GM19452 (cell line): ENCODE results near the gene TBC1D12.
"Not testable (repeated sequence)": the region's sequence is repeated elsewhere in the genome, so short reads cannot be mapped to it uniquely, and the experiment has no call there.

ENCODE experiments used
- ATAC-seq: cut with Tn5 transposase; IDR thresholded peaks from one replicate; pipeline ENCODE4 v1.9.1; 2021; ENCODE audit not compliant: unreplicated experiment

The TBC1D12 gene

DNA sequence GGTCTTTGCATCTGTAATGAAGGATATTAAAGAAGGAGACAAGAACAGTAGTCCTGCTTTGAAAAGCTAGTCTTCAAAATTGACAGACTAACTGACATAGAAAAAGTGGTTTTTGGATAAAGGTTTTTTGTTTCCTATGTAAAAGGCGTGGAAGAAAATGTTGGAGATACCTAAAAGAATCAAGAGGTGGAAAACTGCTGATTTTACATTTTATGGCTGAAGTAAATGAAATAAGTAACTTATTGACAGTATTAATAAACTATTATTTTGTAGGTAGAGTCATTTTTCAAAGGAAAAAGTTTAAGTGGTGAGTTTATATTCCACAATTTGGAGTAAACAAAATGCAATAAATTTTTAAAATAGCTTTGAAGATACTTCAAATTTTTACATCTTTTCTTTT is 130.7 kb downstream of the TBC1D12 start:
- no peak for ATAC-seq

DNA sequence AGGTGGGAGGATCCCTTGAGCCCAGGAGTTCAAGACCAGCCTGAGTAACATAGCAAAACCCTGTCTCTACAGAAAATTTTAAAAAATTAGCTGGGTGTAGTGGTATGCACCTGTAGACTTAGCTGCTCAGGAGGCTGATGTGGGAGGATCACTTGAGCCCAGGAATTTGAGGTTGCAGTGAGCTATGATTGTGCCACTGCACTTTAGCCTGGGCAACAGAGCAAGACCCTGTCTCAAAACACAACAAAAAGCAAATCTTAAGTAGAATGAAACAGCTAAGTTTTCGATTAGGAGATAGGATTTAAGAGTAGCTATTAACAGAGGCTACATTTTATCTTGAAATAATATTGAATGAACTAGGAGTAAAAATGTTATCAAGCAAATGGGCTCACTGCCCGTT is 139.9 kb downstream of the TBC1D12 start:
- not testable (repeated sequence) for ATAC-seq

DNA sequence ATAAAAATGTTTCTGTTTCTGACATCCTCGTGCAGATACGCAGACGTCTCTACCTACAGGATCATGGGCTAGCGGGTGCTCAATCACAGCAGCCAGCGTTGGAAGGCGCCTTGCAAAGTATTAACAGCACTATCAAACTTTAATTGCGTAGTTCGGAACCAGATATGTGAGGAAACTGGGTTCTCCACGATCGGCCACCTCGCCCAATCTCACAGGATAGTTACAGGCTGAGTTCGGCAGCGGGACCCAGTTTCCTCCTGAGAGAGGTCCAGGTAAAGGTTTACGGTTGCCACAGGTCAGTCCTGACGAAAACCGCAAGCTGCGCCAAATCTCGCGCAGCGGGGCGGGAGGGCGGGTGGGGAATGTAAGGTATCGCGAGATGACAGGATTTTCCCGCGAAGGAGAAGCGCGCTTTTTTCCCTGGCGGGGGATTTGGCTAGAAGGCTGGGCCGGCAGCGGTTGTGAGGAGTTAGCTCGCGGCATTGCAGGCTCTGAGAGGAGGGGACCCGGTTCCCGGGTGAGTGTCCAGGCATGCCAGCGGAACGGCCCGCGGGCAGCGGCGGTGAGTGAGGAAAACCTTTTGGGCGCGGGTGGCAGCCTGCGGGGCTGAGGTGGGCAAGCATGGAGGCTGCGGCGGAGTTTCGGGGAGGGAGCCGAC is 143.2 kb downstream of the TBC1D12 start, which contains the start of gene HELLS:
Gene HELLS (plus strand): TSS at position 398 of the 658 bp plus-strand sequence. CDS start 134 bp downstream, at position 532.
- peak; percentile 78 for ATAC-seq

DNA sequence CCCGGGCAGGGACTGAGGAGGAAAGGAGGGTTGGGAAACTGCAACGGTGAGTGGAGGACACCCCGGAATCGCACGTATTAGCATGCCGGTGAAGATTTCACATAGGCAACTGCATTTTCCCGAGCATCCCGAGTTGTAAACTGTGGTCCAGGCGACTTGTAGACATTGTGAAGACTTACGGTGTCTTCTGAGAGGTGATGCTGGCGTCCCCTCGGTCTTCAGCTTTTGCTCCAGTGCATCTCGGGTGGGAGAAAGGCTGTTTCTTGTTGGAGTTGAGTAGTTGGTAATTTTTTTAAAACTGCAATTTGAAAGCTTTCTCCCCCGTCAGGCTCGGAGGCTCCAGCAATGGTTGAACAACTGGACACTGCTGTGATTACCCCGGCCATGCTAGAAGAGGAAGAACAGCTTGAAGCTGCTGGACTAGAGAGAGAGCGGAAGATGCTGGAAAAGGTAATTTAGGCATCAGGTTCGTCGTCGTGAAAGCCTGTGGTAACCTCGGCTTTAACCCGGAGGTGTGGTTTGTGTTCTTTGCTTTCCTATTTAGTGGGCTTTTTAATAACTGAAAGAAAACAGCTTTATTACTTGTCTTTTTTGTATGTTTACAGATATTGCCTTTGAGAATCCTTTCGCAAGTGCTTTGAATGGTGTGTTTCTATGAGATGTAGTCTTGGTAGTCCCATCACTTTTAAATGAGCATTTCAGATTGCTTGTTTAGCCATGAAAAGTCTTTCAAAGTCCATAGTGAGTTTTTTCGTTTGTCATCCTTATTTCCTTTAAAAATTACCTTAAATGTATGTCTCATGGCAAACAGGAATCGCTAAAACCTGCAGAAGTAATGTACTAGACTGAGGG is 143.9 kb downstream of the TBC1D12 start:
- ATAC-seq, result peak; percentile 14

DNA sequence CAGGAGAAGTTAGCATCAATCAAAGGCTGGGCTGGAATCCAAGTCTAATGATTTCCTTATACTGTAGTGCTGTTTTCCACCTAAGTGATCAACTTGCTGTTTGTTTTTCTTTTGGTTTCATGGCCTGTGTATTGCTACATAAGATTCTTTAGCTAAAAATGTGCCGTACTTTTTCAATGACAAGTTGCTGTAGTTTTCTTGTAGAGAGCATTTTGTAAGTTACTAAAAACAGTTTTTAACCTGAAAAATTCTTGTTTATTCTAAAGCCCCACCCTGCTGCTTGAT is 144.5 kb downstream of the TBC1D12 start:
- no peak for ATAC-seq

DNA sequence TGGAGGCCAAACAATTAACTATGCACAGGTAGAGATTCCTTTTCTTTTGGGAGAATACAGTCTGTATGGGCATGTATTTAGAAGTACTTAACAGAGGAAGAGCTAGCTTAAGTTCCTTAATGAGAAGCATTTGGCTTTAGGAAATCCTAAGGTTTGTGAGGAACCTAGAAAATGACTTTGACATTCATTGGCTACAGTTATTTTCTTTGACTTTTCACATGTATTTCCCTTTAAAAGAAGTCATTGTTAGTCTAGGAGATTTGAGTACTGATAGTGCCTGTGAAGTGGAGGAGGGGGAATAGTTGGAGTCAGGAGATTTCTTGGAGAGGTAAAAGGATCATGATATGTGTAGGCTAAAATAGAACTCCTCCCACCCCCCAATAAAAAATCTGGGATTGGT is 146.9 kb downstream of the TBC1D12 start:
- ATAC-seq, result no peak

DNA sequence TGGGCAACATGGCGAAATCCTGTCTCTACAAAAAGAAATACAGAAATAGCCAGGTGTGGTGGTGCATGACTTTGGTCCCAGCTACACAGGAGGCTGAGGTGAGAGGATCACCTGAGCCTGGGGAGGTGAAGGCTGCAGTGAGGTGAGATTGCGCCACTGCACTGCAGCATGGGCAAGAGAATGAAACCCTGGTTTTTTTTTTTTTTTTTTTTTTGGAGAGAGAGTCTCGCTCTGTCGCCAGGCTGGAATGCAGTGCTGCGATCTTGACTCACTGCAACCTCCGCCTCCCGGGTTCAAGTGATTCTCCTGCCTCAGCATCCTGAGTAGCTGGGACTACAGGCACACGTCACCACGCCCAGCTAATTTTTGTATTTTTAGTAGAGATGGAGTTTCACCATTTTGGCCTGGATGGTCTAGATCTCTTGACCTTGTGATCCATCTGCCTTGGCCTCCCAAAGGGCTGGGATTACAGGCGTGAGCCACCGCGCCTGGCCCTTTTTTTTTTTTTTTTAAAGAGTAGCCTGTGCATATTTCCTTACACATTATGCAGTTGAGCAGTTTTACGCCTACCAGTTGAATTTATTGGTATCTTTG is 165.5 kb downstream of the TBC1D12 start:
- not testable (repeated sequence) for ATAC-seq

DNA sequence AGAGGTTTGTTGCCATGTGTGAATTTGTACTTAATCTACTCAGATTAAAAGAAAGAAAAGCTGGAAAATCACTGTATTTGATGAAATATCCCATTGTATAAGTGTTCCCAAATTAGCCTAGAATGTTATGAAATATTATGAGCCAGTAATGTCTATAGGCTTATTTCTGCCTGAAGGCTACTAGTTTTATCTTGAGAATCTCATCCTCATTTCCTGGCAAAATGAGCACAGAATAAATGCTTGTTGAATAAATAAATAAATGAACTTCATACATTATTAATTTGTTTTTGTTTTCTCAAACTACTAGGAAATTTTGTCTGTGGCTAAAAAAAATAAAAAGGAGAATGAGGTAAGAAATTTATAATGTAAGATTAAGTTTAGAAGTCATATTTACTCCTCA is 168.7 kb downstream of the TBC1D12 start:
- no peak for ATAC-seq

DNA sequence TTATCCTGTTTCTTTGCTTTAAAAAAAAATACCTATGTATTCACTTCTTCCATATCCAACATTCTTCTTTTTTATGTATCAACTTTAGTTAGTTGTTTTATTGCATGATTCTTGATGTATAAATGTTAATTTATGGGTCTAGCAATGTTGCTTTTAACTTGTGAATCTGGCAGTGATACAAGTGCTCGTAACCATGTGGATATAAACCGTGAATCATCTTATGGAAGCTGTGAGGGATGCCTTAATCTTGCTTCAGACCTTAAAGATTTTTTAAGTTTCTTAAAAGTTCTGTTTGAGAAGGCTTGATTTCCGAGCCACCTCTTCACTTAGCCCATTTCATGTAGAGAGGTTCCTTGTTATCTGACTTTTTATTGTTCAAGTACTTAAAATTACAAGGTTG is 169.2 kb downstream of the TBC1D12 start:
- no peak for ATAC-seq

DNA sequence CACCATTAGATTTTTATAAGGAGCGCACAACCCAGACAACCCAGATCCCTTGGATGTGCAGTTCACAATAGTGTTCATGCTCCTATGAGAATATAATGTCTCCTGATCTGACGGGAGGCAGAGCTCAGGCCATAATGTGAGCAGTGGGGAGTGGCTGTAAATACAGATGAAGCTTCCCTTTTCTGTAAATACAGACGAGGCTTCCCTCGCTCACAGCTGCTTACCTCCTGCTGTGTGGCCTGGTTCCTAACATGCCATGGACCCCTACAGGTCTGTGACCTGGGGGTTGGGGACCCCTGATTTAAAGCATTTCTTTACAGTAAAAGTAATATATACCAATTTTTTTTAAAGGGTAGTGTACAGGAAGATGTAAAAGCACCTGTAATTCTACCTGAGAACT is 176.4 kb downstream of the TBC1D12 start:
- ATAC-seq, result no peak

DNA sequence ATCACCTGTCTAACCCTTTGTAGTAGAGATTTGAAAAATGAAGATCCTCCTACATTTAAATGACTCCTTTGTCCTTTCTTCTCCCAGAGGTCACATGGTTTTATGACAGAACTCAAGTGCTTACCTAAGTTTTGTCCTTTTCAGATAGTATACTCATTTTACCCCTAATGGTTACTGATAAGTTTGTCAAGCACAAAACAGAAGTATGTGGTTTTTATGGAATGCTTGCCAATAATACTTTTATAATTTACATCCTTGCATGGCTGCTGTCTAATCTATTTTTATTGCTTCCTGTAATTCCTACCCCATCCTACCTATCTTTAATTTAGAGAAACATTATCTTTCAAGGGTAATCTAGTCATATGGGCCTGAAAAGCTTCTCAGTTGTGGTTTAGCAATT is 180.8 kb downstream of the TBC1D12 start:
- ATAC-seq, result no peak
